Measurements from ENCODE around the gene NR1H4.
"Not testable (repeated sequence)": the region's sequence is repeated elsewhere in the genome, so short reads cannot be mapped to it uniquely, and the experiment has no call there.

NR1H4 gene

GRCh38 chr12:100473050-100473715 is 483 bp upstream of the NR1H4 start:
- no peak for DNase-seq (ENCODE audit: low read depth, low spot score)

GRCh38 chr12:100474617-100475016 is 951 bp downstream of the NR1H4 start:
- DNase-seq (ENCODE audit: low read depth, low spot score): no peak

DNA sequence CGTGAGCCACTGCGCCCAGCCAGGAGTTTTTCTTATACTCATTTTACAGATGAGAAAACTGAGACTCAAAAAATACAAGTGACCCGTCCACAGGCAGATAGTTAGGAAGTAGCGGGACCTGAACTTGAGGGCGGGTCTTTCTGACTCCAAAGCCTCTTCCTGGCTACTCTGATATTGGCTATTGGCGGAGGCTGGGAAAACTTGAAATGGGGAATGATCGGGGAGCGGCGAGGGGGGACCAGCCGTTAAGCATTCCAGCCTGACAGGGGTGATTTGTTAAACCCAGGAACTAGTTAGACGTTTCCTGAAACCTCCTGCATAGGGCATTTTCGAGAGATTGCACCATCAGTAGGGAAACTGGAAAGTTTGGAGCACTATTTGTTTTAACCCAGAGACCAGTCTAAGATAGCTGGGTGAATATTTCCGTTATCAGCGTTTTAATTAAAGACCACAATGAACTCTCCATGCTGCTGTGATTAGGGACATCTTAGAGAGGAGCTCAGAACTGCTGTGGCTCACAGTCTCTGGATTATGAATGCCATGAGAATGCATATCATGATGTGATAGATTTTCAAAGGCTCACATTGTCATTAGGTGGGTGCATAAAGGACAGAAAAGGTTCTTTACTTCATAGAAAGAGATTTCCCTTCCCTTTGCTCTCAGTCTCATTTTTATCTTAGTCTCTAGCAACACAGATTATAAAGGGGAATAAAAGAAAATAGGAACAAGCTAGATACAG is 2.5 kb downstream of the NR1H4 start:
- DNase-seq (ENCODE audit: low read depth, low spot score): no peak

DNA sequence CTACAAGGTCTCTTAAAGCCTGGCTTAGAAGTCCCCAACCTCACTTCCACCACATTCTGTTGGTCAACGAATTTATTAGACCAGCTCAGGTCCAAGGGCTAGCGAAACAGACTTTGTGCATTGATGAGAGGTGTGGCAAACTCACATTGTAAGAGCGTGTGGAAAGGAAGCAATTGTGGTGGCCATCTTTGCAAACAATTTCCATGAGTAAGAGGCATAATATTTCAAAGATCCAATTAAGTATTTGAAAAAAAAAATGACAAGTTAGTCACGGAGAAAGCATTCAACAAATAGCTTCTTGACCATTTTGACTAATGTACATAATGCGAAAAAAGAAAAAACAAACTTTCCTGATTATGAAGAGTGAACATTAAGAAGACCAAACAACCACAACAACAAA is 7.4 kb downstream of the NR1H4 start:
- DNase-seq (ENCODE audit: low read depth, low spot score): no peak

GRCh38 chr12:100484183-100484886 is 10.7 kb downstream of the NR1H4 start:
- no peak for DNase-seq (ENCODE audit: low read depth, low spot score)

DNA sequence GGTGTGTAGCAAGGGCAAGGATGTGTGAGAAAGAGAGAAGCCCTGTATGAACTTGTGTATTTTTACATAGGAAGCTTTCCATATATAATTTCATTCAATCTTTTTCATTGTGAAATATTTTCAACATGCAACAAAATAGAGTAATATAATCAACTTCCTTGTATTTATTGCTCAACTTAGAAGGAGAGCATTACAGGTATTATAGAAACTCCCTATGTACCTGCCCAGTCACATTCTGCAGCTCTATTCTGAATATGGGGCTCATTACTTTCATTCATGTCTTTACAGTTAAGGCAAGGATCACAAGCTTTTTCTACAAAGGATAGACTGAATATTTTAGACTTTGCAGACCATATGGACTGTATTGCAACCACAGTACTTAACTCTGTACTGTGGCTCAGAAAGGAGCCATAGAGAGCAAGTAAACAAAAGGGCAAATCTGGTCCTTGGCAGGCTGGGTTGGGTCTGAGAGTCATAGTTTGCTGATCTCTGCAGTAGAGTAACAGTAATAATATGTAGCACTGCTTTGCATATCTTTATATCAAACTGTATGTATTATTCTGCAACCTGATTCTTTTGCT is 11.3 kb downstream of the NR1H4 start:
- DNase-seq (ENCODE audit: low read depth, low spot score): no peak

GRCh38 chr12:100485983-100486382 is 12.3 kb downstream of the NR1H4 start:
- DNase-seq (ENCODE audit: low read depth, low spot score): no peak

DNA sequence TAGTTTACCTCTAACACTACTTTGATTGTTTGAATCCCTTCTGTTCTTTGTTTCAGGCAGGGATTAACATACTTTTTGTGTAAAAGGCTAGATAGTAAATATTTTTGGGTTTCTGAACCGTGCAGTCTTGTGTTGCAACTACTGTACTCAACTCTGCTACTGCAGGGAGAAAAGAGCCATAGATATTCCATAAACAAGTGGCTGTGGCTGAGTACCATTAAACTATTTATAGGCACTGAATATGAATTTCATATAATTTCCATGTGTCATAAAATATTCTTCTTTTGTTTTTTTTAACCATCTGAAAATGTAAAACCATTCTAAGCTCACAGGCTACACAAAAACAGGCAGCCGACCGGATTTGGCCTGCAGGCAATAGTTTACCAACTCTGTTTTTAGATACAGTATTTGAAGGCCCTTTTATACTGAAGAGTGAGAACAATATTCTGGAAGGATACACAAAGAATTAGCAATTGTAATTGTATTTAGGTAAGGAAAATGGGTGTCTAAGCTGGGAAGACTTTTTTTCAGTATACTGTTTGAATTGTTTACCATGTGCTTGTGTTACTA is 15.7 kb downstream of the NR1H4 start:
- DNase-seq (ENCODE audit: low read depth, low spot score): no peak

DNA sequence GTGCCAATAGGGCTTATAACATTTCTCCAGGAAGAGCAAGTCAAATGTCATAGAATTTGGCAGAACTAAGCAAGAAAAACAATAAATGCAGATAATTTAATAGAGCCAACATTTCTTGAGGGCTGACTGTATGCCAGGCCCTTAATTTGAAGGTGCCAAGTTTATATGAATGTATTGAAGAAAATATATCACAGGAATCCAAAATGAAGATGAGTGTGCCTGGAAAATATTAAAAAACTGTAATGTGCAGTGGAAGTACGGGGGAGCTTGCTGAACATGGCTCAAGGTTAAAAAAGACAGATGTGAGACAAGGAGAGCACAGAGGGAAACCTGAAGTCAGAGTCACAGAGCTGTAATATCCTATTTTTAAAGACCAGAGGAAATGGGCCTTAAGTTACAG is 16.4 kb downstream of the NR1H4 start:
- no peak for DNase-seq (ENCODE audit: low read depth, low spot score)

- no peak for DNase-seq (ENCODE audit: low read depth, low spot score)
Observed at GRCh38 chr12:100491104-100491503, 17.4 kb downstream of the NR1H4 start.

GRCh38 chr12:100493396-100494012 is 19.8 kb downstream of the NR1H4 start:
- no peak for DNase-seq (ENCODE audit: low read depth, low spot score)

DNA sequence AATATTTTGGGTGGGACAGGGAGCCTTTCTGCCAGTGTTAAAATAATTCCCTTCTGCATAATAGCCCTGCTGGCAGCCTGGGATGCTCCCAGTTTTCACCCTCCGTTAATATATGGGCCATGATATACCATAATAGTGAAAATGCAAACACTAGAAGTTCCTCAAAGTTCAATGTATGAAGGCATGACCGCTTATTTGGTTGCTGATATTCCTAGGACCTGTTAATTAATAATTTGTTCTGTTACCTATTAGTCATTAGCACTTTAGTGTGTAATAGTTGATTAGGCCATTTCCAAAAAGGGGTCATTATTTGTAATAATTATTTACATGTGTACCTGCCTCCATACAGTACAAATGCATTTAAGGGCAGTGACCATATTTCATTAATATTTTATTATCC is 20.4 kb downstream of the NR1H4 start:
- no peak for DNase-seq (ENCODE audit: low read depth, low spot score)

DNA sequence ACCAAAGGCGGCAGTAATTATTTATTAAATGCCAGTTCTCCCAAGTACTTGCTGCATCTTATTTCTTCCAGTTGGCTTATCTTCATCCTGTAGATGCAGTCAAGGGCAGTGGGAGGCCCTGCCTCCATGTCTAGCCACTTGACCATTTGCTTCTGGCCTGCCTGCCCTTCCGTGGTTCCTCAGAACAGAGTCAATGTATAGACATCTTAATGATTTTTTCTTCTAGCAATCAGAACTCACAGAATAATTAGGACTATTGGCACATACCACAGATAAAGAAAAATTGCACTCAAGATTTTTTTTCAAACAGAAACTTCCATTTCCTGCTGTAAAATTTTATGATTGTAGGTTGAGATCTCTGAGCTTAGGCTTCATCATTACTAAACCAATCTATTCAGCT is 20.9 kb downstream of the NR1H4 start:
- no peak for DNase-seq (ENCODE audit: low read depth, low spot score)

DNA sequence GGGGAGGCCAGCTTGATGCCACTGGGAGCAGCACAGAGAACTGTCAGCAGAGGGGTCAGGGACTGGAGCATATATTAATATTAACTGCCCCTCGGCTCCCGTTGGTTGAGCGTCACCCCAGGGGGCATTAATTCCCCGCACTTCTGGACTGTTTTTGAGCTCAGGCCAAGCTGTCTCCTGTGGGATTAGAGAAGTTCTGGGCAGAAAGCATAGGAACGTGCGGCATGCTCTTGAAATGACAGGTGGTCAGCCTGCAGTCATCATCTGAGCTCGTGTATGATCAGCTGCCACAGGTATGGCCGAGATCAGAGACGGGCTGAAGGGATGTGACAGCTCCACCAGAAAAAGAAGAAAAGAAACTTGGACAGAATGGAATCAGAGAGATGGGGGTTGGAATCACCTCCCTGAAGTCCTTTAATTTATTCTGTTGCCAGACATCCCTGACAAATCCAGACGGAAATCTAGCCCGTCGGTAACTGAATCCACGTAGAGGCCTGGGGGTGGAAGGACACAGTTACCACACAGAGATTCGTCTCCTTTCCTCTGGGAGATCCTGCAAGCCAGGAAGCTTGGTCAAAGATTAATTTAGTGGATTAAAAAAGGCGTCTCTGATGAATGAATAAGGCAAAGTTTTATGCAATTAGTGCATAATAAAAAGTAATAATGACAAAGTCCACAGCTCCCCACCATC is 23.6 kb downstream of the NR1H4 start:
- no peak for DNase-seq (ENCODE audit: low read depth, low spot score)

GRCh38 chr12:100498141-100498540 is 24.5 kb downstream of the NR1H4 start:
- DNase-seq (ENCODE audit: low read depth, low spot score): no peak

DNA sequence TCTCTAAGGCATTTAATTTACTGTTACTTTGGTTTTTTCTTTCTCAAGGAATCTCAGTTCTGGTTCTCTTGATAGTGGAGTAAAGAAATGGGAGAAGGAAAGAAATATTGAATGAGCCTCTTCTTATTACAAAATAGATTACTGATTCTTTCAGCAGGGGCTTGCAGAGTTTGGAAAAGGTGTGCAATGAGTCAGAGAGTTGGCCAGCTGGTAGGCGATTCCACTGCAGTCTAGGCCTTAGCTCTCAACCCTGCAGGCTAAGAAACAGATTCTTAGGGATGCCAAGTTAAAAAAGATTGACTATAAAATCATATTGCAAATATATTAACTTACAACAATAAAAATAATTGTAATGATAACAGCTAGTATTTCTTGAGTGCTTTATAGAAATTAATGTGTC is 25.8 kb downstream of the NR1H4 start:
- DNase-seq (ENCODE audit: low read depth, low spot score): no peak

GRCh38 chr12:100502718-100503117 is 29.1 kb downstream of the NR1H4 start:
- DNase-seq (ENCODE audit: low read depth, low spot score): not testable (repeated sequence)

- DNase-seq (ENCODE audit: low read depth, low spot score): no peak
Observed at GRCh38 chr12:100503228-100503628, 29.6 kb downstream of the NR1H4 start.

- no peak for DNase-seq (ENCODE audit: low read depth, low spot score)
Observed at GRCh38 chr12:100504804-100505203, 31.1 kb downstream of the NR1H4 start.

DNA sequence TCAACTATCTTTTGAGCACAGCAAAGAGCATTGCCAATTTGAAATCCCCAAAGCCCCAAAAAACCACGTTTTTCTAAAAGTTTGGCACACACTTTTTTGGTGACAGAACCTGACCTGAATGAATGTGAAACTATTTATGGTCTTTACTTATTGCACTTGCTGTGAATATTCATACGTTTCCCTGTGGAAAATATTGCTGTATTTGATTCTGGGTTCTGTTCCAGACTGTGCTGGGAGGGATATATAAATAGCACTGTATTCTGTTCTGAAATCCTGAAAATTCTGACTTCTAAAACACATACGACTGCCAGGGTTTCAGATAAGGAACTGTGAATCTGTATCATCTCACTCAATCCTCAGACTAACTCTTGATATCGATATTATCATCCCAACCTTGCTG is 35.1 kb downstream of the NR1H4 start:
- no peak for DNase-seq (ENCODE audit: low read depth, low spot score)

GRCh38 chr12:100512692-100513091 is 39.0 kb downstream of the NR1H4 start:
- DNase-seq (ENCODE audit: low read depth, low spot score): no peak

Data from activated CD4-positive, CD25-positive, alpha-beta regulatory T cell treated with anti-CD3 and anti-CD28 coated beads, Interleukin-2, amount 50 U/mL, for 16 hours (primary cell).